H1 (cell line): Measurements from ENCODE around the gene ZNF3. TPM values are rescaled to one million over a fixed set of nuclear protein-coding genes. Genes with fewer than 3 reads are reported as not detected.

Source experiments
- CTCF ChIA-PET: fragments of 300-600 bp; sonication (Branson Sonifier 250); formaldehyde crosslinking; loops from one replicate; lab custom pipeline; 2021; ENCODE audit not compliant: partially characterized antibody; lab: Charles Lee
- POLR2A ChIA-PET: fragments of 300-600 bp; sonication (Branson Sonifier 250); formaldehyde crosslinking; loops from one replicate; lab custom pipeline; 2021; ENCODE audit warnings: inconsistent platforms; ENCODE audit not compliant: partially characterized antibody; lab: Charles Lee
- DNase-seq, 2 experiments: peaks; one replicate each; pipeline versions ENCODE4 v3.0.0 to v3.0.0-alpha.2; 2010 to 2022; ENCODE audit warnings: low spot score in 2 of 2, low read depth in 1 of 2, mixed read lengths in 1 of 2
- FAIRE-seq: peaks from 2 replicates; lab custom pipeline; 2011; peaks lifted over from hg19 to GRCh38; lab: Jason Lieb, UNC
- H2AFZ ChIP-seq: 2 replicates; pipeline ENCODE4 v1.8.1; 2012; ENCODE audit warnings: low read length, inconsistent platforms
- H2AK5ac ChIP-seq: 2 replicates; pipeline ENCODE4 v1.6.1; 2013; ENCODE audit warnings: low read depth, low read length
- H2BK120ac ChIP-seq: replicated peaks from 2 replicates; pipeline ENCODE3; 2013; ENCODE audit warnings: low read depth, low read length, inconsistent platforms
- H2BK12ac ChIP-seq: 2 replicates; pipeline ENCODE4 v1.6.1; 2013; ENCODE audit warnings: low read depth, low read length
- H2BK15ac ChIP-seq: 2 replicates; pipeline ENCODE4 v1.6.1; 2013; ENCODE audit warnings: low read length
- H2BK20ac ChIP-seq: 2 replicates; pipeline ENCODE4 v1.6.1; 2013; ENCODE audit warnings: low read length
- H2BK5ac ChIP-seq: 2 replicates; pipeline ENCODE4 v1.6.1; 2013; ENCODE audit warnings: low read depth, low read length
- H3K14ac ChIP-seq: 2 replicates; pipeline ENCODE4 v1.6.1; 2013; ENCODE audit warnings: inconsistent platforms; ENCODE audit not compliant: insufficient read length
- H3K18ac ChIP-seq: 2 replicates; pipeline ENCODE4 v1.6.1; 2013; ENCODE audit warnings: low read length; ENCODE audit errors: extremely low read depth
- H3K23ac ChIP-seq: 2 replicates; pipeline ENCODE4 v1.6.1; 2013; ENCODE audit warnings: inconsistent platforms; ENCODE audit not compliant: insufficient read length
- H3K23me2 ChIP-seq: 2 replicates; pipeline ENCODE4 v1.6.1; 2013; ENCODE audit warnings: low read depth, low read length
- H3K27ac ChIP-seq: 2 replicates; pipeline ENCODE4 v1.6.1; 2011; ENCODE audit warnings: low read depth, low read length, inconsistent platforms
- H3K27me3 ChIP-seq, 4 experiments: replicated peaks in 1 of 4; 1 replicate in 1 of 4; 2 replicates in 3 of 4; pipeline versions ENCODE4 v1.6.1 to v1.8.1; 2011 to 2013; ENCODE audit warnings: low read length in 3 of 4, mild to moderate bottlenecking in 3 of 4, inconsistent platforms in 2 of 4, mixed read lengths in 2 of 4, moderate library complexity in 1 of 4; ENCODE audit not compliant: control insufficient read depth in 3 of 4, insufficient read depth in 3 of 4; ENCODE audit errors: extremely low read depth in 1 of 4
- H3K36me3 ChIP-seq, 4 experiments: 2 replicates each; pipeline versions ENCODE4 v1.6.1 to v1.8.1; 2011 to 2013; ENCODE audit warnings: mild to moderate bottlenecking in 4 of 4, low read length in 3 of 4, moderate library complexity in 2 of 4, control low read depth in 1 of 4, inconsistent platforms in 1 of 4; ENCODE audit not compliant: insufficient read depth in 4 of 4, control insufficient read depth in 2 of 4
- H3K4ac ChIP-seq: replicated peaks from 2 replicates; pipeline ENCODE3; 2013; ENCODE audit warnings: low read length, low read depth, mixed read lengths, inconsistent platforms; ENCODE audit not compliant: insufficient read length
- H3K4me1 ChIP-seq, 4 experiments: replicated peaks in 1 of 4; 1 replicate in 1 of 4; 2 replicates in 3 of 4; pipeline versions ENCODE4 v1.6.1 to v1.8.1; 2011 to 2013; ENCODE audit warnings: low read length in 3 of 4, inconsistent platforms in 2 of 4, mixed read lengths in 1 of 4; ENCODE audit not compliant: insufficient read depth in 4 of 4, control insufficient read depth in 3 of 4
- H3K4me2 ChIP-seq, 2 experiments: 2 replicates each; pipeline versions ENCODE4 v1.6.1 to v1.8.1; 2011 to 2013; ENCODE audit warnings: low read depth in 2 of 2, low read length in 2 of 2, control low read depth in 1 of 2, inconsistent platforms in 1 of 2, mild to moderate bottlenecking in 1 of 2; ENCODE audit not compliant: insufficient read depth in 1 of 2
- H3K4me3 ChIP-seq, 4 experiments: fragments of 200-600, 300-600 bp in 1 of 4; sonication (generic), shearing (Covaris generic), sonication (Bioruptor Twin) in 1 of 4; 2 replicates each; pipeline versions ENCODE4 v1.5.1 to v1.8.1; 2011 to 2016; ENCODE audit warnings: low read length in 4 of 4, low read depth in 3 of 4, control low read depth in 2 of 4, inconsistent platforms in 2 of 4, mild to moderate bottlenecking in 2 of 4, mixed read lengths in 1 of 4, moderate library complexity in 1 of 4; ENCODE audit not compliant: insufficient read depth in 2 of 4; ENCODE audit errors: extremely low read depth in 1 of 4
- H3K56ac ChIP-seq: replicated peaks from 2 replicates; pipeline ENCODE3; 2013; ENCODE audit warnings: low read depth, mild to moderate bottlenecking, mixed read lengths, low read length, inconsistent platforms; ENCODE audit not compliant: insufficient read length
- H3K79me1 ChIP-seq: 2 replicates; pipeline ENCODE4 v1.6.1; 2013; ENCODE audit warnings: low read depth, low read length, control low read depth
- H3K79me2 ChIP-seq, 2 experiments: 2 replicates each; pipeline versions ENCODE4 v1.6.1 to v1.8.1; 2012 to 2013; ENCODE audit warnings: low read length in 2 of 2, mild to moderate bottlenecking in 2 of 2, inconsistent platforms in 1 of 2; ENCODE audit not compliant: insufficient read depth in 2 of 2, control insufficient read depth in 1 of 2
- H3K9ac ChIP-seq, 4 experiments: replicated peaks in 1 of 4; 1 replicate in 1 of 4; 2 replicates in 3 of 4; pipeline versions ENCODE4 v1.6.1 to v1.8.1; 2011 to 2013; ENCODE audit warnings: low read depth in 3 of 4, low read length in 3 of 4, control low read depth in 2 of 4, mild to moderate bottlenecking in 2 of 4, moderate library complexity in 2 of 4, inconsistent platforms in 1 of 4; ENCODE audit errors: extremely low read depth in 1 of 4
- H3K9me3 ChIP-seq, 2 experiments: 2 replicates each; pipeline versions ENCODE4 v1.6.1 to v1.8.1; 2012 to 2013; ENCODE audit warnings: mild to moderate bottlenecking in 2 of 2, moderate library complexity in 2 of 2, control low read depth in 1 of 2, inconsistent platforms in 1 of 2, low read depth in 1 of 2, low read length in 1 of 2, mixed read lengths in 1 of 2; ENCODE audit not compliant: insufficient read depth in 2 of 2
- H4K20me1 ChIP-seq, 2 experiments: replicated peaks in 1 of 2; 2 replicates each; pipeline versions ENCODE3 to v1.8.1; 2011 to 2013; ENCODE audit warnings: inconsistent platforms in 2 of 2, low read length in 2 of 2, mild to moderate bottlenecking in 1 of 2; ENCODE audit not compliant: insufficient read depth in 2 of 2, control insufficient read depth in 1 of 2
- H4K5ac ChIP-seq: 2 replicates; pipeline ENCODE4 v1.6.1; 2013; ENCODE audit warnings: low read length, low read depth, mixed read lengths, inconsistent platforms; ENCODE audit not compliant: insufficient read length
- H4K8ac ChIP-seq: 2 replicates; pipeline ENCODE4 v1.8.0; 2013; ENCODE audit warnings: mild to moderate bottlenecking, moderate library complexity, low read length, inconsistent platforms; ENCODE audit not compliant: insufficient read depth; ENCODE audit errors: extremely low read depth
- H4K91ac ChIP-seq: replicated peaks from 2 replicates; pipeline ENCODE3; 2013; ENCODE audit warnings: low read length, mixed read lengths, inconsistent platforms; ENCODE audit not compliant: insufficient read length
- ASH2L ChIP-seq: fragments of 200-600, 300-600 bp; sonication (generic); IDR thresholded peaks from one replicate; pipeline ENCODE4 v1.7.1; 2017; ENCODE audit warnings: low read length
- EGR1 ChIP-seq: IDR thresholded peaks from 2 replicates; pipeline ENCODE4 v1.6.1; 2011; ENCODE audit warnings: low read depth, low read length, borderline replicate concordance
- KDM4A ChIP-seq: IDR thresholded peaks from one replicate; pipeline ENCODE4 v1.7.1; 2012; ENCODE audit warnings: low read depth, mild to moderate bottlenecking, moderate library complexity, low read length, inconsistent platforms; ENCODE audit not compliant: severe bottlenecking
- SP1 ChIP-seq: IDR thresholded peaks from 2 replicates; pipeline ENCODE4 v1.6.1; 2011; ENCODE audit warnings: low read depth, low read length
- TCF12 ChIP-seq: IDR thresholded peaks from 2 replicates; pipeline ENCODE4 v1.6.1; 2011; ENCODE audit warnings: low read depth, mild to moderate bottlenecking, low read length
- YY1 ChIP-seq: IDR thresholded peaks from 2 replicates; pipeline ENCODE4 v1.6.1; 2011; ENCODE audit warnings: low read depth, mild to moderate bottlenecking, low read length
- WGBS, 2 experiments: shearing (Covaris generic) in 1 of 2; methylation state at CpG; one replicate each; pipeline versions ENCODE4 v1.1.6 to v1.1.7; 2013 to 2015; ENCODE audit warnings: low lambda C conversion rate in 2 of 2, mixed read lengths in 2 of 2, inconsistent platforms in 1 of 2, low coverage in 1 of 2, missing lambda C conversion rate in 1 of 2; ENCODE audit not compliant: insufficient replicate concordance in 2 of 2, insufficient coverage in 1 of 2, insufficient read length in 1 of 2; ENCODE audit errors: extremely low coverage in 1 of 2, missing lambda C conversion rate in 1 of 2; 5-methylcytosine and 5-hydroxymethylcytosine counted together
- polyA plus RNA-seq, 7 experiments: library from polyadenylated mRNA; depleted of rRNA in 3 of 7; stranded (reverse) in 5 of 7; unstranded in 2 of 7; fragments of >200 nt in 5 of 7; fragments of 200-250 nt in 2 of 7; gene quantifications; 1 replicate in 5 of 7; 2 replicates in 1 of 7; 4 replicates in 1 of 7; pipeline versions ENCODE4 v1.2.1 to v1.2.3, GENCODE V29; 2011 to 2013; ENCODE audit warnings: missing spikeins in 2 of 7, mixed read lengths in 2 of 7
- total RNA-seq: library from RNA; stranded (reverse); fragmentation: NEBNext Ultra II Directional; extraction: Animal tissue kit (Norgen Biotek cat#: 25700); gene quantifications from 2 replicates; pipeline ENCODE4 v1.2.1, GENCODE V29; 2021

Gene ZNF3
- total and polyA plus RNA-seq, 2 of the 8 experiments (the other 6 are each of a cell fraction or from before 2014, with no cell fraction given): 26.9 to 49.1 TPM

DNA sequence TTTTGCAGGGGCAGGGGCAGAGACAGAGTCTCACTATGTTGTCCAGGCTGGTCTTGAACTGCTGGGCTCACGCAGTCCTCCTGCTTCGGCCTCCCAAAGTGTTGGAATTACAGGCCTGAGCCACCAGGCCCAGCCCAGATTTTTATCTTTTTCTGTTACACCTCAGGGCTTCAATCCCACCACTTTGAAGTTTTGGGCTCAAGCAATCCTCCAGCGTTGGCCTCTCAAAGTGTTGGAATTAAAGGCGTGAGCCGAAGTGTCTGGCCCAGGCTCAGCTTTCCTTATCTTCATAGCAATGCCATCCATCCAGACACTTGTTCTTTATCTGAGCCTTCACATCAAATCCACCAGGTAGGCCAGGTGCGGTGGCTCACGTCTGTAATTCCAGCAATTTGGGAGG lies 33.5 kb upstream of the ZNF3 start:
- H3K27me3 ChIP-seq: no peaks in the 10 kb centered on the region
- H2BK12ac ChIP-seq: no peak overlapping the region
- CTCF ChIA-PET: interaction anchor here (1.0 to 1.1 kb wide), 2 partner anchors 13 to 18 kb away, joined by 4 to 5 read pairs; no protein-coding TSS in a partner anchor
- POLR2A ChIA-PET: interaction anchor here (0.8 to 20.0 kb wide), 4 partner anchors 9 to 27 kb away, joined by 3 to 722 read pairs (median 210); partner anchors contain the start of genes AP4M1, COPS6, MCM7 and ZNF3
- peaks cover 0 to 1% of the 10 kb centered on the region in 2 experiments for H4K20me1 ChIP-seq
- H3K4me2 ChIP-seq: no peak overlapping the region
- no peak overlapping the region for H4K8ac ChIP-seq
- H3K56ac ChIP-seq: no peak overlapping the region
- H3K27ac ChIP-seq: no peak overlapping the region
- no peak overlapping the region for H2BK120ac ChIP-seq
- H3K9me3 ChIP-seq: no peaks in the 10 kb centered on the region
- no peak overlapping the region for H2BK5ac ChIP-seq
- FAIRE-seq (no peak), DNase-seq (no peak)
- no peak overlapping the region for H3K4me3 ChIP-seq
- no peak overlapping the region for H4K5ac ChIP-seq
- no peak overlapping the region for H3K18ac ChIP-seq
- H3K4ac ChIP-seq: no peak overlapping the region
- no peak overlapping the region for H2BK20ac ChIP-seq
- TF ChIP-seq ASH2L (no peak), KDM4A (no peak), EGR1 (no peak), SP1 (no peak), YY1 (no peak), TCF12 (no peak)
- no peak overlapping the region for H2BK15ac ChIP-seq
- H3K36me3 ChIP-seq: peaks cover 4 to 33% (median 14%) of the 10 kb centered on the region in 4 experiments
- H3K79me1 ChIP-seq: 0 out of 2 replicates have a peak, but pooled peaks cover 2% of the 10 kb centered on the region
- 88% methylated on average over 7 of the region's 7 CpGs; no CpG with 5 or more reads in 1 of the 2 experiments for WGBS, 2 experiments
- peaks cover 4% of the 10 kb centered on the region for H3K23me2 ChIP-seq
- no peak overlapping the region for H3K9ac ChIP-seq
- H2AFZ ChIP-seq: no peak overlapping the region
- no peak overlapping the region for H4K91ac ChIP-seq
- H3K23ac ChIP-seq: no peak overlapping the region
- no peak overlapping the region for H3K14ac ChIP-seq
- no peak overlapping the region for H2AK5ac ChIP-seq
- H3K79me2 ChIP-seq: peaks cover 0 to 6% of the 10 kb centered on the region in 2 experiments; a peak in 1 of 4 replicates
- no peaks in the 10 kb centered on the region; a peak in 2 of 7 replicates for H3K4me1 ChIP-seq
